HL-60 (cell line): ENCODE data around the gene ARRB1.
A peak's percentile ranks its signal among the peaks of the same experiment; 100 is the strongest.

Source experiments
- DNase-seq, 2 experiments: peaks; one replicate each; pipeline ENCODE4 v3.0.0-alpha.2; 2010 to 2020; ENCODE audit warnings: low read depth in 1 of 2, low spot score in 1 of 2
- H3K27ac ChIP-seq: fragments of 250-450 bp; sonication (Bioruptor Pico); replicated peaks from 2 replicates; pipeline ENCODE4 v1.5.1; 2020; ENCODE audit warnings: mild to moderate bottlenecking, moderate library complexity
- H3K27me3 ChIP-seq: fragments of 250-450 bp; sonication (Bioruptor Pico); 2 replicates; pipeline ENCODE4 v1.5.1; 2021; ENCODE audit warnings: mild to moderate bottlenecking, moderate library complexity; ENCODE audit not compliant: insufficient read depth, poor library complexity, severe bottlenecking
- H3K4me3 ChIP-seq: replicated peaks from 2 replicates; pipeline ENCODE4 v1.5.1; 2011; ENCODE audit warnings: mild to moderate bottlenecking, control low read depth, low read length; ENCODE audit not compliant: insufficient read depth
- POLR2AphosphoS5 ChIP-seq: IDR thresholded peaks from 2 replicates; pipeline ENCODE4 v1.6.1; 2012; ENCODE audit warnings: low read depth
- microRNA-seq: library from miRNA; unstranded; fragments of <30 nt; microRNA quantifications from one replicate; pipeline ENCODE4, GENCODE V29; 2018
- TF ChIP-seq, protein P1 (sequence below): IDR thresholded peaks from one replicate; pipeline ENCODE4 v1.5.1; 2011; ENCODE audit warnings: low read length, control low read depth, inconsistent platforms; ENCODE audit not compliant: insufficient read depth
- TF ChIP-seq, protein P2 (sequence below): IDR thresholded peaks from 2 replicates; pipeline ENCODE4 v1.6.1; 2012; ENCODE audit warnings: low read depth; ENCODE audit not compliant: insufficient replicate concordance

Gene ARRB1

DNA sequence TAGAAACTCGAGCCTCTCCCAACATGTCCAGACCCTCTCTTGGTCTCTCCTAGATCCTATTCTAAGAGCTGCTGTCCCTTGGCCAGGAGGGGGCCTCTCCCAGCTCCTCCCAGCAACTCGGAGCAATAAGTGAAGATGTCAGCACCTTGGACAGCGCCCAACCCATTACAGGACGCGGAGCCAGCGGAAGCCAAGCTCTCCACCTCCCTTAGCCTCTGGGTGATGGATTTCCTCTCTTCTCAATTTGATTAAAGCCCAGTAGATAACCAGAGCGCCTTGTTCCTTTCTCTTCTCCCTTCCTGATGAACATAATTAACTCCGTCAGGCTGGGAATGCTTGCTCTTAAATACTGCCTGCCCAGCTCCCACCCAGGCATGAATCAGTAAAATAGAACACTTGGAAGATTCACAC lies 137.0 kb downstream of the ARRB1 start:
- no peak overlapping the region for H3K27ac ChIP-seq
- TF ChIP-seq, protein P1, sequence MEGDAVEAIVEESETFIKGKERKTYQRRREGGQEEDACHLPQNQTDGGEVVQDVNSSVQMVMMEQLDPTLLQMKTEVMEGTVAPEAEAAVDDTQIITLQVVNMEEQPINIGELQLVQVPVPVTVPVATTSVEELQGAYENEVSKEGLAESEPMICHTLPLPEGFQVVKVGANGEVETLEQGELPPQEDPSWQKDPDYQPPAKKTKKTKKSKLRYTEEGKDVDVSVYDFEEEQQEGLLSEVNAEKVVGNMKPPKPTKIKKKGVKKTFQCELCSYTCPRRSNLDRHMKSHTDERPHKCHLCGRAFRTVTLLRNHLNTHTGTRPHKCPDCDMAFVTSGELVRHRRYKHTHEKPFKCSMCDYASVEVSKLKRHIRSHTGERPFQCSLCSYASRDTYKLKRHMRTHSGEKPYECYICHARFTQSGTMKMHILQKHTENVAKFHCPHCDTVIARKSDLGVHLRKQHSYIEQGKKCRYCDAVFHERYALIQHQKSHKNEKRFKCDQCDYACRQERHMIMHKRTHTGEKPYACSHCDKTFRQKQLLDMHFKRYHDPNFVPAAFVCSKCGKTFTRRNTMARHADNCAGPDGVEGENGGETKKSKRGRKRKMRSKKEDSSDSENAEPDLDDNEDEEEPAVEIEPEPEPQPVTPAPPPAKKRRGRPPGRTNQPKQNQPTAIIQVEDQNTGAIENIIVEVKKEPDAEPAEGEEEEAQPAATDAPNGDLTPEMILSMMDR: peak; percentile 11
- TF ChIP-seq, protein P2, sequence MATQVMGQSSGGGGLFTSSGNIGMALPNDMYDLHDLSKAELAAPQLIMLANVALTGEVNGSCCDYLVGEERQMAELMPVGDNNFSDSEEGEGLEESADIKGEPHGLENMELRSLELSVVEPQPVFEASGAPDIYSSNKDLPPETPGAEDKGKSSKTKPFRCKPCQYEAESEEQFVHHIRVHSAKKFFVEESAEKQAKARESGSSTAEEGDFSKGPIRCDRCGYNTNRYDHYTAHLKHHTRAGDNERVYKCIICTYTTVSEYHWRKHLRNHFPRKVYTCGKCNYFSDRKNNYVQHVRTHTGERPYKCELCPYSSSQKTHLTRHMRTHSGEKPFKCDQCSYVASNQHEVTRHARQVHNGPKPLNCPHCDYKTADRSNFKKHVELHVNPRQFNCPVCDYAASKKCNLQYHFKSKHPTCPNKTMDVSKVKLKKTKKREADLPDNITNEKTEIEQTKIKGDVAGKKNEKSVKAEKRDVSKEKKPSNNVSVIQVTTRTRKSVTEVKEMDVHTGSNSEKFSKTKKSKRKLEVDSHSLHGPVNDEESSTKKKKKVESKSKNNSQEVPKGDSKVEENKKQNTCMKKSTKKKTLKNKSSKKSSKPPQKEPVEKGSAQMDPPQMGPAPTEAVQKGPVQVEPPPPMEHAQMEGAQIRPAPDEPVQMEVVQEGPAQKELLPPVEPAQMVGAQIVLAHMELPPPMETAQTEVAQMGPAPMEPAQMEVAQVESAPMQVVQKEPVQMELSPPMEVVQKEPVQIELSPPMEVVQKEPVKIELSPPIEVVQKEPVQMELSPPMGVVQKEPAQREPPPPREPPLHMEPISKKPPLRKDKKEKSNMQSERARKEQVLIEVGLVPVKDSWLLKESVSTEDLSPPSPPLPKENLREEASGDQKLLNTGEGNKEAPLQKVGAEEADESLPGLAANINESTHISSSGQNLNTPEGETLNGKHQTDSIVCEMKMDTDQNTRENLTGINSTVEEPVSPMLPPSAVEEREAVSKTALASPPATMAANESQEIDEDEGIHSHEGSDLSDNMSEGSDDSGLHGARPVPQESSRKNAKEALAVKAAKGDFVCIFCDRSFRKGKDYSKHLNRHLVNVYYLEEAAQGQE: peak; percentile 100
- no peak for TF ChIP-seq POLR2AphosphoS5
- H3K27me3 ChIP-seq: no peaks in the 10 kb centered on the region
- peak; percentile 38 to 74 for DNase-seq
- H3K4me3 ChIP-seq: no peak overlapping the region

Small RNA genes lying within 50 kb of the gene (microRNA-seq; reads per million reads assigned to microRNA genes)
- gene MIR326: 33.8 reads per million, percentile 54 among the genes with 10 or more reads in this experiment
